Embryonic facial prominence (tissue), 1 donor: Measurements from ENCODE around the gene SLX9.

Source experiments
- DNase-seq: peaks from one replicate; pipeline ENCODE4 v3.0.0-alpha.2; 2016; ENCODE audit errors: extremely low spot score

SLX9 gene

GRCh38 chr21:44991538-44992483 is 52.0 kb downstream of the SLX9 start:
- no peak for DNase-seq

- DNase-seq: no peak
Measured at GRCh38 chr21:44992608-44993031, 52.8 kb downstream of the SLX9 start.

- no peak for DNase-seq
Measured at GRCh38 chr21:44993321-44994046, 53.7 kb downstream of the SLX9 start.

- DNase-seq: no peak
Measured at GRCh38 chr21:44994047-44994694, 54.3 kb downstream of the SLX9 start.

- no peak for DNase-seq
Measured at GRCh38 chr21:44994695-44995342, 55.0 kb downstream of the SLX9 start.

GRCh38 chr21:44995343-44995941 is 55.6 kb downstream of the SLX9 start:
- DNase-seq: no peak

GRCh38 chr21:44996096-44996495 is 56.3 kb downstream of the SLX9 start:
- no peak for DNase-seq

- DNase-seq: no peak
Measured at GRCh38 chr21:44996501-44996921, 56.7 kb downstream of the SLX9 start.

GRCh38 chr21:44996983-44997936 is 57.4 kb downstream of the SLX9 start:
- DNase-seq: no peak

- no peak for DNase-seq
Measured at GRCh38 chr21:44998086-44998620, 58.3 kb downstream of the SLX9 start.

GRCh38 chr21:44998621-44999427 is 59.0 kb downstream of the SLX9 start:
- DNase-seq: no peak

- no peak for DNase-seq
Measured at GRCh38 chr21:44999428-44999971, 59.7 kb downstream of the SLX9 start.

GRCh38 chr21:44999972-45000636 is 60.3 kb downstream of the SLX9 start:
- DNase-seq: no peak

- DNase-seq: no peak
Measured at GRCh38 chr21:45000637-45001133, 60.9 kb downstream of the SLX9 start.

GRCh38 chr21:45001134-45002095 is 61.6 kb downstream of the SLX9 start:
- DNase-seq: no peak

- DNase-seq: no peak
Measured at GRCh38 chr21:45002381-45003204, 62.8 kb downstream of the SLX9 start.
